ACC112 (cell line): ENCODE measurements around the gene RAD51C.
"Not testable (repeated sequence)": the region's sequence is repeated elsewhere in the genome, so short reads cannot be mapped to it uniquely, and the experiment has no call there.

Experiments
- H2AFZ ChIP-seq: fragments of 200-600 bp; sonication (generic); one replicate; pipeline ENCODE4 v1.6.0; 2017; ENCODE audit warnings: antibody characterized with exemption, low read length; ENCODE audit not compliant: unreplicated experiment
- H3K27ac ChIP-seq: fragments of 200-600 bp; sonication (generic); 2 replicates; pipeline ENCODE4 v1.5.1; 2014; ENCODE audit warnings: low read depth, mild to moderate bottlenecking, antibody characterized with exemption, low read length, moderate library complexity
- H3K27me3 ChIP-seq: fragments of 200-600 bp; sonication (generic); 2 replicates; pipeline ENCODE4 v1.6.1; 2014; ENCODE audit warnings: mild to moderate bottlenecking, antibody characterized with exemption, low read length, moderate library complexity, mixed read lengths; ENCODE audit not compliant: insufficient read depth
- H3K36me3 ChIP-seq: fragments of 200-600 bp; sonication (generic); 2 replicates; pipeline ENCODE4 v1.6.1; 2016; ENCODE audit warnings: mild to moderate bottlenecking, antibody characterized with exemption, low read length, moderate library complexity, mixed read lengths; ENCODE audit not compliant: insufficient read depth
- H3K4me1 ChIP-seq: fragments of 200-600 bp; sonication (generic); one replicate; pipeline ENCODE4 v1.6.1; 2016; ENCODE audit warnings: low read length, mixed read lengths; ENCODE audit not compliant: insufficient read depth, unreplicated experiment, control insufficient read depth
- H3K4me3 ChIP-seq: fragments of 200-600 bp; sonication (generic); 2 replicates; pipeline ENCODE4 v1.5.1; 2014; ENCODE audit warnings: mild to moderate bottlenecking, low read depth, low read length
- H3K79me2 ChIP-seq: fragments of 200-600 bp; sonication (generic); one replicate; pipeline ENCODE4 v1.6.0; 2016; ENCODE audit warnings: low read length; ENCODE audit not compliant: control insufficient read depth, unreplicated experiment, insufficient read depth

Gene RAD51C

GRCh38 chr17:58665946-58666857 is 26.2 kb upstream of the RAD51C start:
- H3K4me3 ChIP-seq, result no peak overlapping the region
- no peak overlapping the region for H3K27ac ChIP-seq
- H3K27me3 ChIP-seq, result no peaks in the 10 kb centered on the region
- no peaks in the 10 kb centered on the region for H3K36me3 ChIP-seq
- H3K79me2 ChIP-seq, result no peaks in the 10 kb centered on the region
- peaks cover 14% of the 10 kb centered on the region for H3K4me1 ChIP-seq
- H2AFZ ChIP-seq, result no peak overlapping the region

DNA sequence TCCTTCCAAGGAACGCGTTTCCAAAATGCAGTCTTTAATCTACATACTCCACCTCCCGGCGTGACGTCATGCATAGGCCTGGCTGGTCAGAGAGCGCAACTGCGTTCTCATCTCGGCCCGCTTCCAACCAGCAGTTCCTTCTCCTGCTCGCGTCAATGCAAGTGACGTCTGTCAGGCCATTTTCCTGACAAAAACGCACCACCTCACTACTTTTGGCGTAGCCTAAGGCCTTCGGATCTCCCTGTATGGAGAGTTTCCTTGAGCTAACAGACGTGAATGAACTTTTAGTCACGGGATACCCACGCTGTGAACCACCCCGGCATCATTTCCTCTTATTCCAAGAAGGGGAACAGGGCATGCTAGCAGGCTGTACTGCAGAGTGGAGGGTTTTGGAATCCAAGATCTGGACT is 25.5 kb upstream of the RAD51C start:
- no peak overlapping the region for H2AFZ ChIP-seq
- H3K4me1 ChIP-seq, result peaks cover 14% of the 10 kb centered on the region
- H3K4me3 ChIP-seq, result no peak overlapping the region
- no peaks in the 10 kb centered on the region for H3K79me2 ChIP-seq
- H3K27ac ChIP-seq, result no peak overlapping the region
- no peaks in the 10 kb centered on the region for H3K27me3 ChIP-seq
- H3K36me3 ChIP-seq, result no peaks in the 10 kb centered on the region

DNA sequence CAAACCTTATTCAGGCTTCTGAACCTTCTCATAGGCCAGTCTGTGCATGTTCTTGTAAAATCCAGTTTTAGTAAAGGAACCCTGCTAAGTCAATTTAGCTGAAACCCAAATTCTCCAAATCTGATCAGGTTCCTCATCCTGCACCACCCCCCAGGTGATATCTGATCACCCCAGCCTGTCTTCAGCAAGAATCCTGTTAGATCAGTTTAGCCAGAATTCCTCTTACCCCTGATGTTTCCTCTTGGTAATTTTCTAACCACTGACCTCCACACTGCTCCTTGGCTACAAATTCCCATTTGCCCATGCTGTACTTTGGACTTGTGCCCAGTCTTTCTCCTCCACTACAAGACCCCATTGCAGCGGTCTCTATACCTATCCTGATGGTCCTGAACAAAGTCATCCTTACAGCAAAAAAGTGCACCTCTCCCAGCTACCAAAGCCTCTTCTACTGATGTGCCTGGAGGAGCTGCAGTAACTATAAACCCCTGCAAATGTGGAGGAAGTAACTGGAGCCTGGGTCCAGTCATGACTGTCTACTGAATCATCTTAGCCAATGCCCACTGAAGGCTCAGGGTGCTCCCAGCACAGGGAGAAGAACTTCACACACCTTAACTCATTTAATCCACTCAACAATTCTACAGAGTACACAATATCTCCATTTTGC is 24.3 kb upstream of the RAD51C start:
- H2AFZ ChIP-seq, result no peak overlapping the region
- no peaks in the 10 kb centered on the region for H3K27me3 ChIP-seq
- no peak overlapping the region for H3K27ac ChIP-seq
- H3K79me2 ChIP-seq, result no peaks in the 10 kb centered on the region
- no peak overlapping the region for H3K4me3 ChIP-seq
- peaks cover 14% of the 10 kb centered on the region for H3K4me1 ChIP-seq
- no peaks in the 10 kb centered on the region for H3K36me3 ChIP-seq

DNA sequence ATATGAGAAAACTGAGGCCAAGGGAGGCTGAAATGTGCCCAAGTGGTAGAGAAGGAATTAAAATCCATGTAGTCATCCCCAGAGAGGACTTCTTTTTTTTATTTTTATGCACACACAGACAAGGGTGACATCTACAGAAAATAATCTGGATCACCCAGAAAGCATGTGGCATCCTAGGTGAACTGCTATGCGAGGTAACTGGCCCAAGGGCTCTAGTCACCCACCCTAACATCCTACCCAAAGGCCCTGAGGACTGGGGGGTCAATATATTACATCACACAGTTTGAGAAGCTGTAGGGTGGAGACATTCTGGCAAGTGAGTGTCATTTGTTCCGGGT is 23.8 kb upstream of the RAD51C start:
- H3K36me3 ChIP-seq, result no peaks in the 10 kb centered on the region
- no peak overlapping the region for H3K4me3 ChIP-seq
- no peaks in the 10 kb centered on the region for H3K79me2 ChIP-seq
- H2AFZ ChIP-seq, result no peak overlapping the region
- peaks cover 14% of the 10 kb centered on the region for H3K4me1 ChIP-seq
- no peak overlapping the region for H3K27ac ChIP-seq
- H3K27me3 ChIP-seq, result no peaks in the 10 kb centered on the region

GRCh38 chr17:58669853-58670252 is 22.5 kb upstream of the RAD51C start:
- Histone ChIP-seq H2AFZ (no peak overlapping the region), H3K27ac (no peak overlapping the region), H3K4me3 (no peak overlapping the region), H3K36me3 (no peaks in the 10 kb centered on the region), H3K27me3 (no peaks in the 10 kb centered on the region), H3K79me2 (no peaks in the 10 kb centered on the region), H3K4me1 (peaks cover 14% of the 10 kb centered on the region)

GRCh38 chr17:58671969-58672368 is 20.4 kb upstream of the RAD51C start:
- Histone ChIP-seq H3K4me3 (no peak overlapping the region), H3K79me2 (no peaks in the 10 kb centered on the region), H3K27ac (no peak overlapping the region), H2AFZ (no peak overlapping the region), H3K27me3 (no peaks in the 10 kb centered on the region), H3K4me1 (peaks cover 15% of the 10 kb centered on the region), H3K36me3 (no peaks in the 10 kb centered on the region)

DNA sequence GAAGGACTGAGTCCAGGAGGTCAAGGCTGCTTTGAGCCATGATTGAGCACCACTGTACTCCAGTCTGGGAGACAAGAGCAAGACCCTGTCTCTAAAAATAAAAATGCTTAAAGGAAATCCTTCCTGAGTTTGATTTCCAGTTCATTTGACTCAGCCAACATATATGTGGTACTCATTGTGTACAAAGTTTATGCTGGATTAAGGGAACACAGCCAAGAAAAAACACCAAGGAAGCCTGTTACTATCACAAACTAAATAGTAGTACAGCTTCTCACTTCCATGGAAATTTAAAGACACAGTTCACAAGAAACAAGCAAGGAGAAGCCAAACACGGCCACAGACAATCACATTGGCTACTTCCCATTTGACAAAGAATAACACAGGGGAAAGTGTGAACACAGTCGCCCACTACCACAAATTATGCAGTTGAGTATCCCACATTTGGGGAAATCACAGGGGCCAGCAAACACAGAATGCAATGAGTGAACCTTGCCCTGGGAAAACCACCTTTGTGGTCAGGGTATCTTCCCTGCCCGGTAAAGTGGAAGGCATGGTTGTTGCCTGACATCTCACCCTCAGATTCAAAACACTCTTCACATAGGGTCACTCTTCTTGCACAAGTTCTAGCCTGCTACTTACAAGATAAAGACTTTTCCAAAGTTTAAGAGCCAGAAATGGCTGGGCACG is 15.1 kb upstream of the RAD51C start:
- Histone ChIP-seq H2AFZ (peak overlapping the region; percentile 59), H3K27me3 (no peaks in the 10 kb centered on the region), H3K79me2 (no peaks in the 10 kb centered on the region), H3K36me3 (no peaks in the 10 kb centered on the region), H3K4me3 (no peak overlapping the region), H3K27ac (no peak overlapping the region), H3K4me1 (peaks cover 11% of the 10 kb centered on the region)

- not testable (repeated sequence) for H3K27ac ChIP-seq, H2AFZ ChIP-seq, H3K79me2 ChIP-seq, H3K36me3 ChIP-seq, H3K4me3 ChIP-seq, H3K27me3 ChIP-seq
- H3K4me1 ChIP-seq, result peaks cover 11% of the 10 kb centered on the region
These were observed 14.1 kb upstream of the RAD51C start for GRCh38 chr17:58678287-58678686.

- Histone ChIP-seq H2AFZ (no peak overlapping the region), H3K79me2 (no peaks in the 10 kb centered on the region), H3K36me3 (no peaks in the 10 kb centered on the region), H3K4me1 (peaks cover 11% of the 10 kb centered on the region), H3K27ac (peak overlapping the region; percentile 55), H3K27me3 (no peaks in the 10 kb centered on the region), H3K4me3 (no peak overlapping the region)
These were observed 13.0 kb upstream of the RAD51C start for GRCh38 chr17:58679263-58680037.

GRCh38 chr17:58680038-58680369 is 12.4 kb upstream of the RAD51C start:
- no peak overlapping the region for H2AFZ ChIP-seq

More at GRCh38 chr17:58680038-58680369, 12.4 kb upstream of the RAD51C start:
- Histone ChIP-seq H3K36me3 (no peaks in the 10 kb centered on the region), H3K27me3 (no peaks in the 10 kb centered on the region), H3K79me2 (no peaks in the 10 kb centered on the region), H3K4me1 (peaks cover 11% of the 10 kb centered on the region), H3K4me3 (no peak overlapping the region), H3K27ac (no peak overlapping the region)
